Activated CD8-positive, alpha-beta T cell treated with anti-CD3 and anti-CD28 coated beads for 36 hours (primary cell): ENCODE results near the gene PPP3CB. TPM values are rescaled to one million over a fixed set of nuclear protein-coding genes. Genes with fewer than 3 reads are reported as not detected.

Experiments used
- ATAC-seq: fragments of 200-7000 bp; cut with Tn5 transposase; one replicate; pipeline ENCODE4 v1.10.0; 2021; ENCODE audit warnings: mild to moderate bottlenecking, moderate library complexity
- CTCF ChIA-PET: fragments of 350-600 bp; sonication (Branson Sonifier 250); formaldehyde crosslinking; loops from one replicate; lab custom pipeline; 2021; ENCODE audit warnings: antibody characterized with exemption; lab: Charles Lee
- POLR2A ChIA-PET: fragments of 350-600 bp; sonication (Branson Sonifier 250); formaldehyde crosslinking; loops from one replicate; lab custom pipeline; 2021; ENCODE audit warnings: antibody characterized with exemption; lab: Charles Lee
- DNase-seq: peaks from one replicate; pipeline ENCODE4 v3.0.0-alpha.2; 2020
- H3K27ac Mint-ChIP-seq: one replicate; pipeline ENCODE4 v1.8.0; 2021; ENCODE audit warnings: mild to moderate bottlenecking, mixed read lengths
- H3K27me3 Mint-ChIP-seq: one replicate; pipeline ENCODE4 v1.8.0; 2021; ENCODE audit warnings: mixed read lengths
- H3K36me3 Mint-ChIP-seq: one replicate; pipeline ENCODE4 v1.8.0; 2021; ENCODE audit warnings: low read depth, mixed read lengths
- H3K4me1 Mint-ChIP-seq: one replicate; pipeline ENCODE4 v1.8.0; 2021; ENCODE audit warnings: low read depth, mixed read lengths
- H3K4me3 Mint-ChIP-seq: one replicate; pipeline ENCODE4 v1.8.0; 2021; ENCODE audit warnings: mild to moderate bottlenecking, moderate library complexity, mixed read lengths
- H3K9me3 Mint-ChIP-seq: one replicate; pipeline ENCODE4 v1.8.0; 2021; ENCODE audit warnings: mixed read lengths
- CTCF ChIP-seq: fragments of 200-600 bp; IDR thresholded peaks from one replicate; pipeline ENCODE4 v1.8.0; 2022; ENCODE audit warnings: antibody characterized with exemption, mild to moderate bottlenecking
- intact Hi-C: fragments of 100-400 bp; cut with micrococcal nuclease; formaldehyde crosslinking; loops from one replicate; pipeline ENCODE4 v1.10.0; 2022
- total RNA-seq, 2 experiments: library from RNA; stranded (reverse); gene quantifications; one replicate each; pipeline ENCODE4 v1.2.3, GENCODE V29; 2021

Gene PPP3CB
- total RNA-seq, 2 experiments from 2014 or later: 35.8 to 36.5 TPM

- ChIA-PET POLR2A (no interaction called here), CTCF (interaction anchor here (1.1 to 1.6 kb wide), 2 partner anchors 142 to 438 kb away, joined by 3 to 7 read pairs; no protein-coding TSS in a partner anchor)
- Mint-ChIP-seq H3K4me3 (no peak overlapping the region), H3K4me1 (peaks cover 17% of the 10 kb centered on the region), H3K36me3 (peaks cover 3% of the 10 kb centered on the region), H3K27ac (peak overlapping the region; percentile 76), H3K9me3 (no peaks in the 10 kb centered on the region), H3K27me3 (no peaks in the 10 kb centered on the region)
- DNase-seq: no peak
- intact Hi-C loops: no loop called here
- ATAC-seq: no peak
- no peak for TF ChIP-seq CTCF
Observed at GRCh38 chr10:73501651-73502050, 5.8 kb upstream of the PPP3CB start.

GRCh38 chr10:73497623-73498022, 1.8 kb upstream of the PPP3CB start:
- no peak for ATAC-seq
- POLR2A ChIA-PET: interaction anchor here (1.0 kb wide), 1 partner anchor 130 kb away, joined by 3 read pairs; no protein-coding TSS in a partner anchor
- DNase-seq: no peak
- no peaks in the 10 kb centered on the region for H3K27me3 Mint-ChIP-seq
- H3K9me3 Mint-ChIP-seq: no peaks in the 10 kb centered on the region
- intact Hi-C loops: loop anchor here (10.0 kb wide), 1 partner anchor 253 kb away; the partner anchor contains the start of gene DNAJC9
- TF ChIP-seq CTCF: no peak
- H3K27ac Mint-ChIP-seq: no peak overlapping the region
- CTCF ChIA-PET: interaction anchor here (1.2 kb wide), 1 partner anchor 147 kb away, joined by 3 read pairs; no protein-coding TSS in a partner anchor
- H3K36me3 Mint-ChIP-seq: peaks cover 3% of the 10 kb centered on the region
- H3K4me3 Mint-ChIP-seq: no peak overlapping the region
- H3K4me1 Mint-ChIP-seq: peaks cover 44% of the 10 kb centered on the region

- ATAC-seq (peak; percentile 88), DNase-seq (peak; percentile 88)
- no peaks in the 10 kb centered on the region for H3K9me3 Mint-ChIP-seq
- peak overlapping the region; percentile 89 for H3K27ac Mint-ChIP-seq
- TF ChIP-seq CTCF: no peak
- intact Hi-C loops: loop anchor here (10.0 kb wide), 1 partner anchor 251 kb away; the partner anchor contains the start of gene DNAJC9
- CTCF ChIA-PET: interaction anchor here (2.4 kb wide), 1 partner anchor 34 kb away, joined by 6 read pairs; no protein-coding TSS in a partner anchor
- peak overlapping the region; percentile 86 for H3K4me3 Mint-ChIP-seq
- peaks cover 44% of the 10 kb centered on the region for H3K4me1 Mint-ChIP-seq
- peaks cover 3% of the 10 kb centered on the region for H3K36me3 Mint-ChIP-seq
- POLR2A ChIA-PET: interaction anchor here (0.9 to 2.9 kb wide), 9 partner anchors 12 to 277 kb away, joined by 3 to 14 read pairs (median 4); partner anchors contain the start of genes ANXA7, DNAJC9 and MSS51
- no peaks in the 10 kb centered on the region for H3K27me3 Mint-ChIP-seq
Observed at GRCh38 chr10:73495226-73495883, 469 bp downstream of the PPP3CB start.

GRCh38 chr10:73494877-73495225, 973 bp downstream of the PPP3CB start:
- Mint-ChIP-seq H3K27ac (peak overlapping the region; percentile 89), H3K4me3 (peak overlapping the region; percentile 86), H3K9me3 (no peaks in the 10 kb centered on the region), H3K36me3 (peaks cover 5% of the 10 kb centered on the region), H3K4me1 (peaks cover 47% of the 10 kb centered on the region), H3K27me3 (no peaks in the 10 kb centered on the region)
- CTCF ChIA-PET: interaction anchor here (1.6 to 2.4 kb wide), 2 partner anchors 35 to 150 kb away, joined by 3 to 6 read pairs; no protein-coding TSS in a partner anchor
- ATAC-seq (no peak), DNase-seq (no peak)
- TF ChIP-seq CTCF: no peak
- intact Hi-C loops: loop anchor here (10.0 kb wide), 1 partner anchor 250 kb away; the partner anchor contains the start of gene DNAJC9
- POLR2A ChIA-PET: interaction anchor here (1.2 to 2.9 kb wide), 7 partner anchors 13 to 247 kb away, joined by 3 to 14 read pairs (median 4); partner anchors contain the start of genes ANXA7 and DNAJC9
